Stomach (tissue), 9 donors: ENCODE data around the gene DLG3. TPM values are rescaled to one million over a fixed set of nuclear protein-coding genes. Genes with fewer than 3 reads are reported as not detected.

ENCODE experiments used
- DNase-seq, 2 donors: peaks; one replicate each; pipeline versions ENCODE4 v3.0.0 to v3.0.0-alpha.2; 2013 to 2019
- H3K27ac ChIP-seq, 5 donors: fragments of 200-600 bp in 4 of 5; sonication (generic) in 4 of 5; one replicate each; pipeline ENCODE4 v1.5.1; 2013 to 2019; ENCODE audit warnings: mild to moderate bottlenecking in 1 of 5, moderate library complexity in 1 of 5
- H3K27me3 ChIP-seq, 3 donors: fragments of 200-600 bp; sonication (generic); one replicate each; pipeline ENCODE4 v1.5.1; 2017 to 2019; ENCODE audit warnings: mixed run types in 1 of 3
- H3K36me3 ChIP-seq, 4 donors: fragments of 200-600 bp; sonication (generic); 1 replicate in 3 of 4; 2 replicates in 1 of 4; pipeline ENCODE4 v1.5.1; 2016 to 2019
- H3K4me1 ChIP-seq, 4 donors: fragments of 200-600 bp; sonication (generic); one replicate each; pipeline ENCODE4 v1.5.1; 2016 to 2019
- H3K4me3 ChIP-seq, 4 donors: fragments of 200-600 bp; sonication (generic) in 3 of 4; one replicate each; pipeline ENCODE4 v1.5.1; 2016 to 2019; ENCODE audit warnings: mild to moderate bottlenecking in 1 of 4
- H3K9me3 ChIP-seq, 4 donors: fragments of 200-600 bp; sonication (generic); one replicate each; pipeline ENCODE4 v1.5.1; 2016 to 2019
- EP300 ChIP-seq: sonication (generic); formaldehyde crosslinking; IDR thresholded peaks from one replicate; pipeline ENCODE4 v1.6.1; 2017; ENCODE audit warnings: antibody characterized with exemption
- POLR2A ChIP-seq, 4 donors: fragments of 450-650 bp; IDR thresholded peaks; one replicate each; pipeline ENCODE4 v1.6.1; 2016; ENCODE audit warnings: antibody characterized with exemption in 4 of 4, control low read depth in 2 of 4, mild to moderate bottlenecking in 1 of 4, moderate library complexity in 1 of 4
- POLR2AphosphoS5 ChIP-seq, 3 donors: sonication (generic); formaldehyde crosslinking; IDR thresholded peaks; one replicate each; pipeline ENCODE4 v1.6.1; 2016; ENCODE audit warnings: antibody characterized with exemption in 3 of 3
- WGBS, 5 donors: extraction: QIAGEN DNeasy Blood & Tissue Kit in 3 of 5; methylation state at CpG; one replicate each; pipeline versions ENCODE4 v1.1.5 to v1.1.7; 2013 to 2018; 5-methylcytosine and 5-hydroxymethylcytosine counted together
- intact Hi-C: fragments of 100-400 bp; cut with DNase I; formaldehyde crosslinking; loops from one replicate; pipeline ENCODE4 v1.15.1; 2023; ENCODE audit warnings: low total_unique reads
- polyA plus RNA-seq, 3 donors: library from polyadenylated mRNA; stranded (reverse); fragments of 200-250 nt; gene quantifications; one replicate each; pipeline ENCODE4 v1.2.3, GENCODE V29; 2013
- total RNA-seq, 5 donors: library from RNA; depleted of rRNA; stranded (reverse); fragments of >200 nt; gene quantifications; one replicate each; pipeline versions ENCODE4 v1.1.0 to v1.2.3, GENCODE V29; 2014 to 2016
- TF ChIP-seq, protein P1 (sequence below), 7 experiments: fragments of 450-650 bp in 4 of 7; fragments of 200-600 bp in 3 of 7; sonication (generic) in 3 of 7; IDR thresholded peaks; one replicate each; pipeline ENCODE4 v1.5.1; 2016 to 2019; ENCODE audit warnings: antibody characterized with exemption in 7 of 7, control low read depth in 2 of 7, mild to moderate bottlenecking in 1 of 7
- donor health status: healthy with polysubstance abuse.
- donor health status: Bipolar disorder and iron deficiency.
- donor health status: healthy.

Gene DLG3
- total and polyA plus RNA-seq, 8 donors = 11.7 to 44.8 (median 21.6) TPM

DNA sequence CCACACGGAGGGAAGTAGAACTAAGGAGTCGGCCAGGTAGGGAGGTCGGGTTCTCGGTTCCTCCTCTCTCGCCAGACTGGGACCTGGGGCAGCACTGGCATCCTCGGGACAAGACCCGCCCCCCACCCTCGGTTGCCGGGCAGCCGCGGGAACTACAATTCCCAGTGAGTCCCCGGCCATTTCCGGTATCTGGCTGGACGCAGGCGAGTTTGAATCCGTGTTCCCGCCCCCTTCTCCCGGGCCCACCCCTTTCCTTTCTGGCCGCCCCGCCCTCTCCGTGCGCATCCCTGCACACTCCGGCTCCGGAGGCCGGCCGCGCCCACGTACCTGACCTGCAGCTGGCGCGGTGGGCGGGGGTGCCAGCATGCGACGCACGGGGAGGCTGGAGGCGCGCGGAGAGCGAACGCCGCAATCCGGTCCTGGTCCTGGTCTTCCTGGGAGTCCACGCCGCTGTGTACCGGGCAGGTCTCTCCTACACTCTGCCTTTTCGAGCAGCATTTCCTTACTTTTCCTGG is 10.2 kb upstream of the DLG3 start:
- Histone ChIP-seq H3K27me3 (peaks cover 0 to 6% (median 0%) of the 10 kb centered on the region in 3 donors), H3K36me3 (no peaks in the 10 kb centered on the region), H3K27ac (peak overlapping the region; percentile 73 to 85 (median 77)), H3K4me1 (peaks cover 0 to 9% (median 4%) of the 10 kb centered on the region in 4 donors), H3K4me3 (peak overlapping the region; percentile 51 to 63 (median 58)), H3K9me3 (no peaks in the 10 kb centered on the region)
- DNase-seq = peak; percentile 87 to 95
- peak in 2 of 3 donors; percentile 28 to 37 for TF ChIP-seq POLR2AphosphoS5 (IDR thresholded peaks at IDR 0.05)
- no peak for TF ChIP-seq POLR2A (IDR thresholded peaks at IDR 0.05)
- WGBS, 5 donors = 0 to 55% (median 10%) methylated on average over 2 to 42 of the region's 45 CpGs
- intact Hi-C loops = no loop called here

DNA sequence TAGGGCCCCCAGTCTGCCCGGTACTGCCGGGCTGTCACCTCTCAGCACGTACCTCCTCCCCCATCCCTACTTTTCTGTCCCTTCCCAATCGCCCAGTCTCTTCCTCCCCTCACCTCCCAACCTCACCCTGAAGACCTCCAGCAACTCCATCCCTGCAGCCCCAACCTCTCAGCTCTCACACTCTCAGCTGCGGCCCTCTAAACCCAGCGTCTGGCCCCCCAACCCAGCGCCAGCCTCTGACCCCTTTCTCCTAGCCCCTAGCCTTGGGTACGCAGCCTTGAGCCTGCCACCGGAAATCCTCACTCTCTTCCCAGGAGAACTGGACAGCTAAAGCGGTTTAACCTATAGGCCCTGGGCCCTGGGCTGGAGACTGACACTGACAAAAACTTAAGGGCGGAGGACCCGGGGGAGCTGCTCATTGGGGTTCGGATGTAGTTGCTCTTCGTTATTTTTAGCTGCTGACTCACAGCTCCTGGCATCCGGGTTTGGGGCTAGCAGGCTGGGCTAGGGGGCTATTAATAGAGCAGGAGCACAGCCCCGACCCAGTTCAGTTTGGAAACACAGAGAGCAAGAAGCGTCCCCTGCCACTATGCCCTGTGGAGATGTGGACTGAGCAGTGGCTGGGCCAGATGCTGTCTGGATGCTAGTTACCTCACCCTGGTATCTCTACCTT is 9.6 kb upstream of the DLG3 start:
- peak; percentile 24 to 39 for DNase-seq
- peaks cover 0 to 9% (median 4%) of the 10 kb centered on the region in 4 donors for H3K4me1 ChIP-seq
- no peaks in the 10 kb centered on the region for H3K36me3 ChIP-seq
- intact Hi-C loops = no loop called here
- H3K4me3 ChIP-seq = peak overlapping the region; percentile 51 to 63 (median 58)
- no peaks in the 10 kb centered on the region for H3K9me3 ChIP-seq
- no peak for TF ChIP-seq EP300
- TF ChIP-seq POLR2A (IDR thresholded peaks at IDR 0.05) = no peak
- no peak for TF ChIP-seq POLR2AphosphoS5 (IDR thresholded peaks at IDR 0.05)
- TF ChIP-seq, protein P1, sequence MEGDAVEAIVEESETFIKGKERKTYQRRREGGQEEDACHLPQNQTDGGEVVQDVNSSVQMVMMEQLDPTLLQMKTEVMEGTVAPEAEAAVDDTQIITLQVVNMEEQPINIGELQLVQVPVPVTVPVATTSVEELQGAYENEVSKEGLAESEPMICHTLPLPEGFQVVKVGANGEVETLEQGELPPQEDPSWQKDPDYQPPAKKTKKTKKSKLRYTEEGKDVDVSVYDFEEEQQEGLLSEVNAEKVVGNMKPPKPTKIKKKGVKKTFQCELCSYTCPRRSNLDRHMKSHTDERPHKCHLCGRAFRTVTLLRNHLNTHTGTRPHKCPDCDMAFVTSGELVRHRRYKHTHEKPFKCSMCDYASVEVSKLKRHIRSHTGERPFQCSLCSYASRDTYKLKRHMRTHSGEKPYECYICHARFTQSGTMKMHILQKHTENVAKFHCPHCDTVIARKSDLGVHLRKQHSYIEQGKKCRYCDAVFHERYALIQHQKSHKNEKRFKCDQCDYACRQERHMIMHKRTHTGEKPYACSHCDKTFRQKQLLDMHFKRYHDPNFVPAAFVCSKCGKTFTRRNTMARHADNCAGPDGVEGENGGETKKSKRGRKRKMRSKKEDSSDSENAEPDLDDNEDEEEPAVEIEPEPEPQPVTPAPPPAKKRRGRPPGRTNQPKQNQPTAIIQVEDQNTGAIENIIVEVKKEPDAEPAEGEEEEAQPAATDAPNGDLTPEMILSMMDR (IDR thresholded peaks at IDR 0.05) = no peak
- H3K27ac ChIP-seq = peak overlapping the region in 4 of 5 donors; percentile 26 to 85 (median 80)
- 19 to 50% (median 39%) methylated on average over 14 to 17 of the region's 17 CpGs for WGBS, 5 donors
- peaks cover 0 to 6% (median 0%) of the 10 kb centered on the region in 3 donors for H3K27me3 ChIP-seq

DNA sequence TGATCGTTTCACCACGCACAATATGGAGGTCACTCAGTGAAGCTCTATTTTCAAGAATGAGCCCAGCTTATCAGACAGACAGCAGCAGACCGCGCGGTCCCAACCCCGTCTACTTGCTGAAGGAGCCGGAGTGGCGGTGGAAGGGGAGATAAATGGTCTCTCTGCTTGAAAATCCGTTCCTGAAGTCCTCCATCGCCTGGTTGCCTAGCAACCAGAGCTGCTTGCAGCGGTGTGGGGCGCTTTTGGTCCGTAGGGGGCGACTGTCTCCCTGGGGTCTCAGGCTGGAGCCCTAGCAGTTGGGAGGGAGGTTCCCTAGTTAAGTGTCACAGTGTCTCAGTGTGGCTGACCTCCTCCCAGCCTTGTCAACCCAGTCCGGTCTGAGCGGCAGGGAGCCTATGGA is 8.3 kb upstream of the DLG3 start:
- H3K27ac ChIP-seq = no peak overlapping the region
- H3K9me3 ChIP-seq = no peaks in the 10 kb centered on the region
- H3K36me3 ChIP-seq = no peaks in the 10 kb centered on the region
- DNase-seq = peak in 1 of 2 donors; percentile 48
- H3K4me3 ChIP-seq = no peak overlapping the region
- WGBS, 5 donors = 19 to 33% (median 25%) methylated on average over 14 to 16 of the region's 16 CpGs
- no peak for TF ChIP-seq POLR2AphosphoS5 (IDR thresholded peaks at IDR 0.05)
- TF ChIP-seq EP300 = no peak
- TF ChIP-seq, protein P1 (IDR thresholded peaks at IDR 0.05) = no peak
- no peak for TF ChIP-seq POLR2A (IDR thresholded peaks at IDR 0.05)
- peaks cover 0 to 9% (median 4%) of the 10 kb centered on the region in 4 donors for H3K4me1 ChIP-seq
- peaks cover 0 to 15% (median 0%) of the 10 kb centered on the region in 3 donors for H3K27me3 ChIP-seq
- intact Hi-C loops = no loop called here

DNA sequence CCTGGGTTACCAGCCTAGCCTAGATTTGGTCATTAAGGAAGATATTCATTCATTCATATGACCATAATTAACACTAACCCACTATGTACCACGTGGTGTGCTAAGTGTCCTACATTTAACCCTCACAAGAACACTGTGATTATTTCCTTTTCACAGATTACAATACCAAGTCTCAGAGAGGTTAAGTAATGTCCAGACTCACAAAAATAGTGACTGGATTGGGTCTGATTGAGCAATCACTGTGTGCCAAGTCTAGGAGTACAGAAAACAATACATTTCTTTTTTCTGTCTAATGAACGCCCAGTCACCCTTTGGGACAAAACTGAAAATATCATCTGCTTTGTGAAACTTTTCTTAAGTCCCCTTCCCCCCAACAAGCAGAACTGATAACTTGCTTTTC is 7.6 kb upstream of the DLG3 start:
- no peak overlapping the region for H3K4me3 ChIP-seq
- peaks cover 0 to 17% (median 0%) of the 10 kb centered on the region in 3 donors for H3K27me3 ChIP-seq

More for the DNA sequence above, 7.6 kb upstream of the DLG3 start:
- Histone ChIP-seq H3K27ac (no peak overlapping the region), H3K4me1 (peaks cover 0 to 9% (median 4%) of the 10 kb centered on the region in 4 donors), H3K9me3 (no peaks in the 10 kb centered on the region), H3K36me3 (no peaks in the 10 kb centered on the region)
- DNase-seq = no peak
- TF ChIP-seq, protein P1 (IDR thresholded peaks at IDR 0.05) = no peak
- no peak for TF ChIP-seq POLR2AphosphoS5 (IDR thresholded peaks at IDR 0.05)
- no peak for TF ChIP-seq EP300
- TF ChIP-seq POLR2A (IDR thresholded peaks at IDR 0.05) = no peak
- intact Hi-C loops = no loop called here
- 14 to 38% (median 31%) methylated on average over 2 of the region's 2 CpGs for WGBS, 5 donors
